ENCODE data around the gene CDC42BPA. TPM values are rescaled to one million over a fixed set of nuclear protein-coding genes. Genes with fewer than 3 reads are reported as not detected.

Gene CDC42BPA
- total and polyA plus RNA-seq, 5 donors, result 12.9 to 38.0 (median 36.5) TPM

Other genes starting within 250 kb of the CDC42BPA start
- 1 to 10 TPM; 3.4 to 6.1 (median 4.2) TPM for gene ZNF678, start 245.1 kb upstream of the CDC42BPA start, total RNA-seq
- gene ZNF678, start 245.1 kb upstream of the CDC42BPA start, polyA plus RNA-seq, result 0.95 TPM